Stimulated activated CD4-positive, alpha-beta T cell treated with anti-CD3 and anti-CD28 coated beads, Interleukin-12 subunit alpha, Interleukin-12 subunit beta, amount 100 ng/mL, for 48 hours (primary cell): ENCODE results near the gene APP.
A peak's percentile ranks its signal among the peaks of the same experiment; 100 is the strongest.

ENCODE experiments used
- DNase-seq, 3 donors: peaks; one replicate each; pipeline ENCODE4 v3.0.0-alpha.2; 2020; ENCODE audit warnings: low read depth in 2 of 3, low spot score in 1 of 3

Gene APP

DNA sequence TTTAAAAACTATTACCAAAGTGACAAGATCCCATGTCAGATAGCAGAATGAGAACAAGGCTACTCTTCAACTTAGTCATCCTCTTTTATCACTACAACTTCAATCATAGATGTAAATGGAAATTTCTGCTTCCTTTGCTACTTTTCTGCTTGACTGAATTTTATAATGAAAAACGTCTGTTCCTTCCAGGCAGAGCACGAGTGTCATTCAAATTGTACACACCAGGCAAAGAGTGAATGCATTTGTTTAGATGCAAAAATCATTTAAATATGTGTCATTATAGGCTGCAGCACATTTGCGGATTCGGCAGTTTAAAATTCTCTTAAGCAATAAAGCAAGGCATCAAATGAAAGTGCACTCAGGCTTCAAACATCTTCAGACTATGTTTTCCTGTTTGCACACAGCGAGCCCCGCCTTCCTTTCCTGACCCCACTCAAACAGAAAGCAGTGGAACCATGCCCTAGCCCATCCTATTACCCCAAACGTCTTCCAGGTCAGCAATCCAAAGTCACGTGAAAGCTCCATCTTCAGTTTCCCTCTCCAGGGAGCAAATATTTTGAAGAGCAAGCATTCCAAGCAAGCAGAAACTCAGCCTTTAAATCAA lies 99.6 kb downstream of the APP start:
- DNase-seq, result peak in 2 of 3 donors; percentile 4 to 8

DNA sequence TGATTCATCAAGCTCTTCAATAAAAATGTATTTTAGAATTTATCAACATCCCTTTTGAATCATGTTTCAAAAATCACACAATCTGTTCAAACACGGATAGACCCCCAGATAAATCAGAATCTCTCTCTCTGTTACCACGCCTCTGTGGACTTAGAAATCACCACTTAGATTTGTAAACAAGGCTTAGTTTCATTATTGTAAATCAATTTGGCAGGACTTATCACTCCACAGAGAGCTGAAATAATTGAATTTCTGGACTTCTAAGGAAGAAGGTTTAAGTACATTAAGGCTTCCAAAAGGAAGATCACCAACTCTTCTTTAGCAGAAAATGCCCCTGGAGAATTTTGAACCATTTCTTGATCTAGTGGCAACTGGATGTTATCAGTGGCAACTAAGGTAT lies 100.4 kb downstream of the APP start:
- DNase-seq, result no peak

DNA sequence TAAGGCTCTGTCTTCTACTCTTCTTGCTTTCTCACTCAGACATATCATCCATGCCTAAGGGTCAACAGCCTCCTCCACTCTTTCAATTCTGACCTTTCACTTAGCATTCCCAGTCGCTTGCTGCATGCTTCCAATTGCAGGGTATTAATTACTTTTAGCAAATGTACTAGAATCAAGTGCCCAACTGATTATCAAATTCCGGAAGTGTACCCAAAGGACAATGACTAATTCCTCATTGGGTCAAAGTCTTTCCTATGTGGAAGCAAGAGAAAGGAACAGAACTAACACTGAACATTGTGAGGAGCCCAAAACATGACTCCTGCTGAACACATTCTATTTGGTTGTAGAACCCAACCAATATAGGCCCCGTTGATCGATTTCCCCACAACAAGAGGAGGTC lies 101.8 kb downstream of the APP start:
- no peak for DNase-seq

DNA sequence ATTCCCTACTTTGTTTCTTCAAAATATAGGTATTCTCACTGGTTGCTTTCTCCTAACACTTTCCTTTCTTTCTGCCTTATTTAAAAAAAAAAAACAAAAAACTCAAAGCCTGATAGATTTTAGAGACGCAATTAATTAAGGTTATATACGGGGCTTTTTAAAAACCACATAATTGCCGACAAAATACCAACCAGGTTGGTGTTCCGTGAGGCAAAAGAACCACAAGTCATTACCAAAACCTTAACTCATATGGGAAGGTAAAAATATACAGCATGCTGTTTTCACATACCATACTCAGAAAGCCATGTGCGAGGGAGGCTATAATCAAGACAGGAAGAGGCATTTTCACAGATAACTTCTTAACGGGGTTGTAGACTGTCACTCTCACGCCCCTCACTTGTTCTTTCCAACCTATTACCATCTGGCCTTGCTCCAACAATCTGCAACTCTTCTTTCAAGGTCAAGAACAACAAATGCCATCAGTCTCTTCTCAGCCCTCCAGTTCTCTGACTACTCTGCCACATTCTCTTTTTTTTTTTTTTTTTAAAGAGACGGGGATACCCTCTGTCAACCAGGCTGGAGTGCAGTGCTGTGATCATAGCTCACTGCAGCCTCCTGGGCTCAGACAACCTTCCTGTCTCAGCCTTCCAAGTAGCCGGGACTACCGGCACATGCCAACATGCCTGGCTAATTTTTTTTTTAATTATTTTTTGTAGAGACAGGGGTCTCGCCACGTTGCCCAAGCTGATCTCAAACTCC lies 102.6 kb downstream of the APP start:
- no peak for DNase-seq

DNA sequence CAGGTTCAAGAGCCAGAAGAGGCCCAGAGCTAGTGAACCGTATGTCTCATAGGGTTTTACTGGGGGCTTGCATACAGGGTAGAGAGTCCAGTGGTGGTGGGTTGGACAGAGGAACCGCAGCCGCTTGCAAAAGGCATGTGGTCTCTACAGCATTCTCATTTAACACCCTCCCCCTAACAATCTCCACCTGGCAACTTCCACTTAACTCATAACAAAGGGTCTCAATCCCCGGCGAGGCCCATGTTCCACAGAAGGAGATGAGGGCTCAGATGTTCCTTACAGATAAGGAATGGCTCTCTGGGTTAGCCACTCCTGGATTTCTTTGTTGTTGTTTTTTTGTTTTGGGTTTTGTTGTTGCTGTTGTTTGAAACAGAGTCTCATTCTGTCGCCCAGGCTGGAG lies 106.1 kb downstream of the APP start:
- no peak for DNase-seq

DNA sequence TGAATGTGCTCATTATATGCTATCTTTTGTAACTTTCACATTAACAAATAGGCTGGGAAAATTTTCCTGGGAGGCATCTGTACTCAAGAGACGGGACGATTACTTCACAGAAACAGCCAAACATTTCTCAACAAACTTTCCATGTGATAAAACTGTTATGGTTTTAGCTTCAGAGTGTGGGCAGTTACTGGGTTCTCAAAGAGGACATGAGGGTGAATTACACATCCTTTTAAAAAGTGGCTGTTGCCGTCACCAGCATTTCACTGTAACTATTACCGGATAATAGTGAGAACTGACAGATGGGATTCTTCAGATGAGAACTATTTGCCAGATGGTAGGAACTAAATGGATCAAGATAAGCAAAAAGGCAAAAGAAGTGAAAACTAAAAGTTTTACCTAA lies 109.1 kb downstream of the APP start:
- no peak for DNase-seq

DNA sequence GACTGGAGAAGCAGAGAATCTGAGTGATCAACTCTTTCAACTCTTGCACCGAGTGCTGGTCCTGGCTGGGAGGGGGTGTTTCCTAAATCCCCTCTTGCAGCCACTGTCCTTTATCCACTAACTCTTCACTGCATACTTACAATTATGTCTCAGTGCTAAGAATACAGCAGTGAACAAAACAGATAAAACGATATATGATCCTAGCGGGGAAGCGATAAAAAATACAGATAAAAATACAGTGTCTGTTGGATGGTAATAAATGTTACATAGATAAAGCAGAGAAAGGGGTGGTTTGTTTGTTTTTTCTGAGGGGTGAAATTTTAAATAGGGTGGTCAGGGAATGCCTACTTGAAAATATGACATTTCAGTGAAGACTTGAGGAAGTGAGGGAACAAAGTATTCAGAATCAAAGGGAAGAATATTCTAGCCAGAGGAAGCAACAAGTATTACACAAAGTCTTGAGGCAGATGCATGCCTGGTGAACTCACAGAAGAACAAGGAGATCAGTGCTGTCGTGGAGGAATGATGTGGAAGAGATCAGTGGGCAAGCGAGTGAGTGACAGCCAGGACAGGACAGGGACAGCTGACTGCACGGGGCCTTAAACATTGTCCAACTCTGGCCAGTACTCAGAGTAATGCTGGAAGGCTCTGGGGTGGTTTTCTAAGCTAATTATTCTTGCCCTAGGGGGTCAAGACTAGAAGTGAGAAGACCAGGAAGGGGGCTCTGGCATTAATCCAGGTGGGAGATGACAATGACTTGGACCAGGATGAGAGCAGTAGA lies 110.0 kb downstream of the APP start:
- DNase-seq, result no peak

DNA sequence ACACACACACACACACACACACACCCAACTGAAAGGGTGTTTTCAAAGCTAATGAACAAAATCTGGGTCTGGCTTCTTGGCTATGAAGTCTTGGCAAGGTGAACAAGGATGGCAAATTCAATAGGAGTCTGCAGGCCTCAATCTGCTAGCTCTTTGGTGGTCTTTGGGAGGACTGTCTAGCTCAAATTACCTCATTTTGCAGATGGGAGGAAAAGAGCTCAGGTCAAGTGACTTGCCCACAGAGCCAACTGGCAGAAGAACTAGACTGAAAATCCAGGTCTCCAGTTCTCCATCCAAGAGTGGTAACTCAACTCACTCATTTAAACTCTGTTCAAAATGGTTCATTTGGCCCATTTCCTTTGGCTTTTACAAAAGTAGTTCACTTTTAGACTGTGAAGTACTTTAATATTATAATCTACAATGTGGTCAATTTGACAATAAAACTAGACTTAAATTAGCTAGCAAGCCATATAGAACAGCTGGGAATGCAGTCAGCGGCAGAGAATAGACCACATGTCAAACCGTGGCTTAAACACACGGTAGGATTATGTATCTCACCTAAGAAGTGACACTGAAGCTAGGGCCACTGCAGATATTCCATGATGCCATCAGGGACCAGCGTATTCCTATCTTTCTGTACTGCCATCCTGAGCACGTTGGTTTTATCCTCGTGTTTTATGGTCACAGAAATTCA lies 112.9 kb downstream of the APP start:
- DNase-seq, result no peak

DNA sequence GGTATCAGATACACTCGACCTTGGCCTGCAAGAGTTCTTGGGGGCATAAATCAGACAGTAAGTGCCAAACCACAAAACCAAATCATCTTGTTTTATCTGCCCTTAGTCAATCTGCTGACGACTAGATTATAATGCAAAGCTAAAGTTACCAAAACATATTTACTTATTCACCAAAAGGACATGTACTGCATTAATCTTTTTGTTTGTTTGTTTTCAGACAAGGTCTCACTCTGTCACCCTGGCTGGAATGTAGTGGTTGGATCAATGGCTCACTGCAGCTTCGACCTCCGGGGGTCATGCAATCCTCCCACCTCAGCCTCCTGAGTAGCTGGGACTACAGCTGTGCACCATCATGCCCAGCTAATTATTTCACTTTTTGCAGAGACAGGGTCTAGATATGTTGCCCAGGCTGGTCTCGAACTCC lies 114.7 kb downstream of the APP start:
- DNase-seq, result no peak

DNA sequence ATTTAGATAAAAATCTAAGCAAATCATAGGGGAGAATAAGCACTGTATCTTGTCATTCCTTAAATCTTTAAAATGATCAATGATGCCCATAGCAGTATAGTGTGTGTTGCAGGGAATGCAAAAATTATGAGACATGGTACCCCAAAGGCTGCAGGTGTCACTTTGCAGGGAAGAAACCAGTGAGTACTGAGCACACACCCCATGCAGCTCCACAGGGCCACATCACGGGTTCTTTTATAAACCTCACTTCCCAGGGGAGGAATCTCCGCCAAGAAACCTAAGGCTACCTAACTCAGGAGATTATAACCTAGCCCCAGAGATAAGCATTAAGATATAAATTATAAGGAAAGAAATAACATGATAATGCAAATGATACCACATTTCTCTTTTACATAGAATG lies 115.6 kb downstream of the APP start:
- no peak for DNase-seq

DNA sequence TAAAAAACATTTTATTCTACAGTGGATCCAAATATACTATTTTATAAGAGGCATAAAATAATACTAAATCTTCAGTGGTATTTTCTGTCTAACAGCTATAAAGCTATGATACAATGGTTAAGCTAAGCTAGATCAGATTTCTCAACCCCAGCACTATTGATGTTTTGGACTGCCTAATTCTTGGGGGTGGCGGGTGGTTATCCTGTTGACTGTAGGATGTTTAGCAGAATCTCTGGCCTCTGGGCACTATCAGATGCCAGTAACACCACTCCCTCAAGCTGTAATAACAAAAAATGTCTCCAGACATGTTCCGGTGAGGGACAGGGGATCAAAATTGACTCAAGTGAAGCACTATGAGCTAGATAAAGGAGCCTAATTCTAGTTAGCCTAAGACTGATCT lies 118.5 kb downstream of the APP start:
- no peak for DNase-seq

DNA sequence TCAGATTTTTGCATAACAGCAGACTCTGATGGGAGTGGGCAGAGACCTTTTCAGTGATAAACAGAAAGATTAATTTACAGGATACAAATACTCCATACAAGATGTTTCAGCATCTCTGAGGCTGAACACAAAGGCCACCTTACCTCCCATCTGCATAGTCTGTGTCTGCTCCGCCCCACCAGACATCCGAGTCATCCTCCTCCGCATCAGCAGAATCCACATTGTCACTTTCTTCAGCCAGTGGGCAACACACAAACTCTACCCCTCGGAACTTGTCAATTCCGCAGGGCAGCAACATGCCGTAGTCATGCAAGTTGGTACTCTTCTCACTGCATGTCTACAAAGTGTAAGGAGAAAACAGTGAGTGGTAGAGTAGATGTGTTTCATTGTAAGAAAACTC lies 119.7 kb downstream of the APP start:
- no peak for DNase-seq

DNA sequence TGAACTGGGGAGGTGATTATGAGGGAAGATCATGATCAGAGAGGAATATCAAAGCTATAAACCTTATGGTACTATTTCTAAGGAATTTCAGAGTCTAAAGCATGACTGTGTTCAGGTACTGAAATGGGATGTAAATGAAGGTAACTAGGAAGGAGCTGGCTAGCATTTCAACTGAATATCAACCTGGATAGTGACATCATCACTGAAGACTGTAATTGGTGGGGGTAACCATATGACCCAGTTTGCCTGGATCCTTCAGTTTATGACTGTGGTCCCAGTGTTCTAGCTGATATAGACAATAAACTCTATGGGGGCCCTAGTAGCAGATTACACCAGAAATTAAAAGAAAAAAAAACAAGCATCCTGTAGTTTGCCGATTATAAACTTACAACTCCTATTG lies 120.8 kb downstream of the APP start:
- DNase-seq, result no peak

DNA sequence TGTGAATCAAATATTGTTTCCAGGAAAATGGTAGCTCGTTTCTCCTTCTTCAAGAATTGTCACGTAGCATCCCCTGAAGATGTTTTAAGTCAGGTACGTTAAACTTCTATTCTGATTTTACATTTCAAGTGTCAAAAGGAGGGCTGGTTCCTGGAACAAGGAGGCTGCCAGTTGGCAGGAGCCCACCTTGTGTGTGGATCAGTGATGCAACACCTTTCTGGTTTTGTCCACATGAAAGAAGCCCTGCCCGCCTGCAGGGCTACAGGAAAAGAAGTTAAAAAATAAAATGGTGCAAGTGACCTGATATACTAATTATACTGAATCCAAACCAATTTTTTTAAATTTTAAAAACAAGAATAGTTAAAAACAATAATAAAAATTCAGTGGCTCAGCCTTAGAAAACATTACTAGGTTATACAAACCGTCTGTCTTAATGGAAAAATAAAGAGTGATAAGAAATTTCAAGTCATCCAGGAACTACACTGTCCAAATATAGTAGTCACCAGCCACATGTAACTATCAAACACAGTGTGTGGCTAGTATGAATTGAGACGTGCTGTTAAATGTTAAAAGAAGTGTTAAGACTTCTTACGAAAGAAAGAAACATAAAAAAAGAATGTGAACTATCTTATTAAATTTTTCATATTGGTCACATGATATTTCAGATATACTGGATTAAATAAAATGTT lies 123.1 kb downstream of the APP start:
- no peak for DNase-seq

DNA sequence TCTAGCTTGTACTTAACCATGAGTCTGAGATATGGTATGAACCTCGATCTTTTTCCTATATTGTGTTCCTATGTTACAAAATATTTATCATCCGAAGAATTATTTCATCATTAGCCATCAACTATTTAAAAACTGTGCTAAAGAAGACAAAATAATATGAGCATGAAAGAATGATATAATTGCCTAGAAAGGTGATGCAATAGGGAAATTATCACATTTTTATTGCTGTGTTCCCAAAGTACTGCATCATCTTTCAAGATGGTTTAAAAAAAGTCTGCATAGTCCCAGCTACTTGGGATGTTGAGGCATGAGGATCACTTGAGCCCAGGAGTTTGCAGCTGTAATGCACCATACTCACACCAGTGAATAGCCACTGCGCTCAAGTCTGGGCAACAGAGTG lies 126.7 kb downstream of the APP start:
- no peak for DNase-seq

DNA sequence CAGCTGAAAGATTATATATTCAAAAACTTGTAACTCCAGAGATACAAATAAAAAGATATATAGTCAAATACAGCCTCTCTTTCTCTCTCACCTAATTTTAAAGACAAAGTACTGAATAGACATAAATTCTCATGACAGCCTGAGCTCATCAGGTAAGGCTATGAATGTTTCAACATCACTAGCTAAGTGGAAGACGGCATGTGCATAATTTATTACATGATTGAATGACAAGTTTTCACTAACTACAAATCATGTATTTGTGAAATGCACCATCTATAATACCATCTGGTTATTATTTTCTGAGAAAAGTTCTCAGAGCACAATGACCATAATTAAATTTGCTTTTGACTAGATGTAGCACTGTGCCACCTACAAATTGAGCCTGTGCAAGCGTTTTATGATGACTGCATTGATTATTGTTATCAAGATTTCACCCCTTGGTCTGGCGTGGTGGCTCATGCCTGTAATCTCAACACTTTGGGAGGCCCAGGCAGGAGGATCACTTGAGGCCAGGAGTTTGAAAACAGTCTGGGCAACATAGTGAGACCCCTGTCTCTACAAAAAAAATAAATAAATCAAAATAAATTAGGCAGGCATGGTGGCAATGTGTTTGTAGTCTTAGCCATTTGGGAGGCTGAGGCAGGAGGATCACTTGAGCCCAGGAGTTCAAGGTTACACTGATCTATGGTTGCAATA lies 128.2 kb downstream of the APP start:
- no peak for DNase-seq

DNA sequence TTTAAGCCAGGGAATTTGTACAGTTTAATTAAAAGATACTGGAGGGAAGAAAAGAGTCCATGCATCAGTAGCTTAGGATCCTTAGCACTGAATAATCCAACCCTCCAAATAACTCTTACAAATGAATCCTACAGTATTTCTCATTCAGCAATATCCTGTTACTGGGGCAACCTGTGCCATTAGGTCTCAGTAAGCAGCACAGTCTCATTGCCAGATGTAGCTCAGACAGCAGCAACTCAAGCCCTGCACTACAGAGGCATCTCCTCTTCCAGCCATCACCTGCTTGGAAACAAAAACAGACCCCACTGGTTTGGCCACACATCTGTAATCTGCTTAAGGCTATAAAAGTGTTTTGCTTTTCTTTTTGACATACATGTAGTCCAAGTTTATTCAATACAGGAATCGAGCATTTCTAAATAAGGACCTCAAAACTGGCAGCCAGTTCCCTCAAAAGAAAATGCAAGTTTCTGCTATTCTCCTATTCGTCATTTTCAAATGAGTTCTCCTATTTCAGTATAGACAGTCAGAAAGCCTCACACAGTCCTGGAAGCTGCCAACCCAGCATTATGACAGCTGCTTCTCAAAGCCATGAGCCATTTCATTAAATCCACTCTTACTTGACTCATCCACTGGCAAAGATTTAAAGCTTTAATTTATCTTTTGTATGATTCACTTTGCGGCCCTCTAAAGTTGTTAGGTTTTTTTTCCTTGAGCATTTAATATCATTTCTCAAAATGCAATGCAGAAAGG lies 129.0 kb downstream of the APP start:
- DNase-seq, result no peak

DNA sequence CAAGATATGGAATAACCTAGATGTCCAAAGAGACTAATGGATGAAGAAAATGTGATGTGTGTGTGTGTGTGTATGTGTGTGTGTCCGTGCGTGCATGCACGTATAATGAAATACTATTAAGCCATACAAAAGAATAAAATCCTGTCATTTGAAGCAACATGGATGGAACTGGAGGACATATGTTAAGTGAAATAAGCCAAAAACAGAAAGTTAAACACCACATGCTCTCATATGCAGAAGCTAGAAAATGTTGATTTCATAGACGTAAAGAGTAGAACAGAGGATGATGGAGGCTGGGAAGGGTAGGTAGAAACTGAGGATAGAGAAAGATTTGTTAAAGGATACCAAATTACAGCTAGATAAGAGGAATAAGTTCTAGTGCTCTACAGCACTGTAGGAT lies 133.7 kb downstream of the APP start:
- DNase-seq, result no peak

DNA sequence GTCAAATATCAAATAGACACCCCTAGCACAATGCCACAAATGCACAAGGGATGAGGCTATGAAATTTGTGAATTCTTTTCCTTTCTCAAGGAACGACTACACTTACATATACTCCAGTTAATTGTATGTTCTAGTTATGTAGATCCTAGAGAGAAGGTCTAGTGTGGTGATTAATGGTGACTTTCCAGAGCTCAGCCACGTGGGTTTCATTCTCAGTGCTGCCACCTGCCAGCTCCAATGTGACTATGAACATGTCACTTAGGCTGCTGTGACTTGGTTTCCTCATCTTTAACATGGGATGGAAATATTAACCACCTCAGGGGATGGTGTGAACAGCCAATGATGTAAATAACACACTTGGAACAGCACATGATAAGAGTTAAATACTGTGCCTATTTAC lies 138.3 kb downstream of the APP start:
- no peak for DNase-seq

DNA sequence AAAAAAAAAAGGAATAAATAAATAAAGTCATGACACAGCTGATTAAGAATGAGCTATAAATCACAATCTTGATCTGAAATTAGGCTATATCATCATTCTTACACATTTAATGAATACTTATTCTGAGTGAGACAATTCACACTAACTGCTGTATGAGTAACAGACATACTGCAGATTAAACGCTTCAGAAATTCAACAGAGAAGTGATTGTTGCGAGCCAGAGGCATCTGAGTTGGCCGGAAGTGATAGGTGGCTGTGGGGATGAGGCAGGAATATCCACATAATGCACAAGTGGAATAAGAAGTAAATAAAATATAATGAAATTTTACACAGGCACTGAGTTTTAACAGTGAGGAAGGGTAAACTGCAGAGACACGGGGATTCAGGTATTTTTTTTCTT lies 142.4 kb downstream of the APP start:
- DNase-seq, result no peak
